Activated CD4-positive, alpha-beta T cell treated with anti-CD3 and anti-CD28 coated beads for 1 hour (primary cell): Measurements from ENCODE around the gene POU4F1.

Source experiments
- DNase-seq: peaks from one replicate; pipeline ENCODE4 v3.0.0-alpha.2; 2020

The POU4F1 gene

DNA sequence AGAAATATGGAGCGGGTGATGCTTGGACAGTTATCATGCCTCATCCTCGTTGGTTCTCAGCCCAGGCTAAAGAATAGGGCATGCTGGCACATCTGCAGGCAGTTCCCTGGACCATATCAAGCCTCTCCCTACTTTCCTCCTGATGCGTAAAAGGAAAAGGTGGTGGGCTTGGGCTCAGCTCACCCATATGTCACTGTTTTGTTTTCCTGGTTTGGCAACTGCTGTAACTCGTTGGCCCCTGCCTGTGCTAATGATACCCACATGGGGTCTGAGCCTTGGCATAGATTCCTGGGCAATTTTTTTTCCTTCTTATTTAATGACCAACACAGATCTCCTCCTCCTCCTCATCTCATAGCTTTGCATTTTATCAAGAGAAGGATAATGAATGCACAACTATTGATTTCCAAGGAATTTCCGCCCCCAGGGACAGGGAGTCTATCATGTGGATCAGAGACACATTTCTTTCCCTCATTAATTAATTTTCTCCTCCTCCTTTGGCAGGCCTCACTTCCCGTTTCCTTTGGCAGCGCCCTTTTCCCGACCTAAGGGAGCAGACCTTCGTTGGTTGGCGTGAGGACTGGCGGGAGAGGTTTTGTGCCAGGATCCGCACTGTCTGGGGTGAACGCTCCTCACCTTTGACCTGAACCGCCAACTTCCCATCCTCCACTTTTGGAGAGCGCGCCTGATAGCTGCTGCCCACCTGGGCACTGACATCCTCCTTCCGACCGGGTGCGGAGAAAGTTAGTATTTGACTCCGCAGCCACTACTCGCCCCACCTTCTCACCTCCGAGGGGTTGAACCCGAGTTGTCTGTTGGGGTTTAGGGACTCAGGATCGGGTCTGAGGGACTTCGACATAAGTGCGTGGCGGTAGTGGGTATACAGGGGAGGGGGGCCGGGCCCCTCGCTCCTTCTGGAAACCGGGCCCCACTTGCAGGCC, 3.4 kb upstream of the POU4F1 start:
- no peak for DNase-seq

DNA sequence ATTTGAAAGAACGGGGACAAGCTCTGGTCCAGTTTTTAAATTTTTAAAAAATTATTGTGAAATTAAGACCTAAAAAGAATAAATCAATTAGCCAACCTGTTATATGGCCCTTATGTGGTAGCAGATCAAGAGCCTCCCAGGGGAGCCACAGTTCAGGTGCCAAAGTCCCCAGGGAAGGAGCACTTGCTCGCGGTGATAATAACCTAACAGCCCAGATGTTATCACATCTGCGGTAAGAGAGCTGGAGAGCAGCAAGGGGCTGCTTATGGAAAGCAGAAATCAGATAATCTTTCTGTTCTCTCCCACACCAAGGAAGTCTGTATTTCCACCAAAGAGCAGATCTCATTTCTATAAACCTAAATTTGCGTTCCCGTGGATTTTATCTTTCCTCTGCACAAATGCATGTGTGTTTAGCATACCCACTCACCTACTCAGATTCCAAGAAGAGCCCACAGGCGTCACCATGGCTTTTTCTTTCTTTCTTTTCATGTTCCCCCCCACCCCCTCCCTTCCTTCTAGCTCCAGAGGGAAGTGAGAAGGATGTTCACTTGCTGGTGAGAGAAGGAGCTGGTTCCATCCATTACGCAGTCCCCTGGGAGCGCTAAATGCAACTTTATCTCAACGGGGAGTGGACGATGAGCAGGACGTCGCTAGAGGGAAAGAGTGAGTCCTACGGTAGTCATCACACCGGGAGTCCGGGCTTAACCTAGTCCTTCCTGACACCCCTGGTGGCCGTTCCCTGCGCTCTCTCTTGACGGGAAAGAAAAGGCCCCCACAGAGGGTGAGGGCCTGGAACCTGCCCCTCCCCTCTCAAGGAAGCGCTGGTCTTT, 1.6 kb upstream of the POU4F1 start:
- DNase-seq, result no peak

DNA sequence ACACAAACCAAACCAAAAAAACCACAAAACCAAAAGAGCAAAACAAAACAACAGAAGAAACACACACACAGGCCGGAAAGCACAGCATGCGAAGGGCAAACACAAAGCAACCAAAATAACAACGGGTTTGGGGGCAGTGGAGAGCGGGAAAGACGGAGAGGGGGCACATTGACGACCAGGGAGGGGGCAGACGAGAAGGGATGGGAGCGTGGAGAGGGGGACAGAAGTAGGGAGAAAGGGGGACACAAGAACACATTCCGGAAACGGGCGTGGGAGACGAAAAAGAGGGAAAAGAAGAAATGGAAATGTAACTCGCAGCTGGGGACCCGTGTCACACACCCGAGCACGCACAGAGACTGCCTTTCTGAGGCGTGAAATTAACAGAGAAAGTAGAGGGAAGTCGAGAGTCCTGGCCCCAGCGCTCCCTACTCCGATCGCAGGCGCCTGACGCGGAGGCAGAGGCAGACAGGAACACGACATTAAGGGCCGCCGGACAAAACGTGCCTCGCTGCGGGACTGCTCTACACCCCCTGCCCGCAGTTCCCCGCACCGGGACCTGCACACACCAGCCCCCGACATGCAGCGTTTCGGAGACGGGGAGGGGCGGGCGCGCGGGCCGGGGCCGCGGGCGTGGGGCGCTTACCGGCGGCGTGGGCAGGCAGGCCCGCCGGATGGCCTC, 652 bp downstream of the POU4F1 start:
- DNase-seq, result no peak

- no peak for DNase-seq
These were observed 1.3 kb downstream of the POU4F1 start for GRCh38 chr13:78601874-78602560.

DNA sequence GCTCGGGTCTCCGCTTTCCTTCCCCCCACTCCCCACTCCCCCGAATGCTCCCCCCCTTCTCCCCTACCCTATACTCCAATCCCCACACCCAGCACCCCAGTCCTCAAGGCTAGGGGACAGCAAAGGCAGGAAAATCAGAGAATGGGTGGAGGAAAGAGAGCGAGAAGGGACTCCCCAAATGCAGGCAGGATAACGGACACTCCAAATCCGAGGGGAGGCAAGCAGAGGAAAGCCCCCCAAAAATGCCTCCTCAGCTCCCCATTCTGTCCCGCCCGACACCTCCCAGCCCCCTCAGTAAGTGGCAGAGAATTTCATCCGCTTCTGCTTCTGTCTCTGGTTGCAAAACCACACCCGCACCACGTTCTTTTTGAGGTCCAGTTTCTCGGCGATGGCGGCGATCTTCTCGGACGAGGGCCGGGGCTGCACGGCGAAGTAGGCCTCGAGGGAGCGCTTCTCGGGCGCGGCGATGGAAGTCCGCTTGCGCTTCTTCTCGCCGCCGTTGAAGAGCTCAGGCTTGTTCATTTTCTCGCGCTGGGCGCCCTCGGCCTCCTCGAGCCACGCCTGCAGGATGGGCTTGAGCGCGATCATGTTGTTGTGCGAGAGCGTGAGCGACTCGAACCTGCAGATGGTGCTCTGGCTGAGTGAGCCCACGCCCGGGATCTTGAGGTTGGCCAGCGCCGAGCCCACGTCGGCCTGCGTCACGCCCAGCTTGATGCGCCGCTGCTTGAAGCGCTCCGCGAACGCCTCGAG, 2.1 kb downstream of the POU4F1 start:
- DNase-seq, result no peak

DNA sequence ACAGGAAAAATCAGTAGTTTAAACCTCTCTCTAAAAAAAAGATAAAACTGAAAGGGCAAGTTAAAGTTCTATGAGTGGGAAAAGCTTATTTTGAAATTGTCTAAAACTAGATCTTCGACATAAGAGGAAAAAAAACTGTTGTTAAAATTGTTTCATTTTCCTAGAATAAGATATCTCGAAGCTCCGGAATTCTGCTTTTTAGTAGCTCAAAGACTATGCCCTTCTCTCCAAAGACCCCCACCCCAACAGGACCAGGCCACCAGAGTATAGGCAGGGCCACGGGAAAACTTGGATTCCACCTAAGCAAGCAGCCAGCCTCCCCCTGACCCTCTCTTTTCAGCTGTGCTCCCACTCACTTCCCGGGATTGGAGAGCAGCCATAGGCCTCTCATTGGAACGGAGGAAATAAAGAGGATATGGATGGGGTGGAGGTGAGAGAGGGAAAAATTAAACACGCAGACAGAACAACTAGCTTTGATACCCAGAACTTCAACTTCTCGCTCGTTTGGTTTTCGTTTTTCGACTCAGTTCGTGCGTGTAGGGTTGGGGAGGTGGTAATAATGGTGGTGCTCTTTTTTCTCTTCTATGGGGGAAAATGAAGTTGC, 3.0 kb downstream of the POU4F1 start:
- no peak for DNase-seq

DNA sequence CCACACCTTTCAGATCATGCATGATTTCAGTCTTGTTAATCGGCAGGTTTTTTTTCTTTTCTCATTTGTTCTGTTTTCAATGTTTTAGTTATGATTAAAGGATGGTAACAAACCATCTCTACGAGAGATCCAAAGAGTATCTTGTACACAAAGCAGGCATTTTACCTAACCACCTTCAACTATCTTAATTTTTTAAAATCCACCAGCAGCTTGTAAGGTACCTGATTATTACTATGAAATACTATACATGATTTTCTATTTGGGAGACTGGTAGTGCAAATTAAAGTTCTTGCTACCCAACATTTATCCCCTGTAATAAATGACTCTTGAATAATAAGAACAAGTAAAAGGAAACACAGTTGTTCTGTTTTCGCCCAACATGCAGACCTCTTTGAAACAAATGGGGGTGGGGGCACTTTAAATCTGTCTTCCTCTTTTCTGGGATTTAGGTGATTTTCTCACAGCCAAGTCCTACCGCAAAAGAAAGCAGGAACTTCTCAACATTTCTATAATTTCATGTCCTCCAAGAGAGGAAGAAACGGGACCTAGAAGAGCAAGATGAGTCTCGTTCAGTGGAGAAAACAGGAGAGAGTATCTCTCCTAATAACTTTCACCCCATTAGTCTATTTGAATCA, 3.6 kb downstream of the POU4F1 start:
- no peak for DNase-seq

- DNase-seq, result no peak
These were observed 4.2 kb downstream of the POU4F1 start for GRCh38 chr13:78598966-78599644.

- DNase-seq, result no peak
These were observed 5.1 kb downstream of the POU4F1 start for GRCh38 chr13:78598116-78598781.

GRCh38 chr13:78597602-78597932, 5.8 kb downstream of the POU4F1 start:
- DNase-seq, result no peak

DNA sequence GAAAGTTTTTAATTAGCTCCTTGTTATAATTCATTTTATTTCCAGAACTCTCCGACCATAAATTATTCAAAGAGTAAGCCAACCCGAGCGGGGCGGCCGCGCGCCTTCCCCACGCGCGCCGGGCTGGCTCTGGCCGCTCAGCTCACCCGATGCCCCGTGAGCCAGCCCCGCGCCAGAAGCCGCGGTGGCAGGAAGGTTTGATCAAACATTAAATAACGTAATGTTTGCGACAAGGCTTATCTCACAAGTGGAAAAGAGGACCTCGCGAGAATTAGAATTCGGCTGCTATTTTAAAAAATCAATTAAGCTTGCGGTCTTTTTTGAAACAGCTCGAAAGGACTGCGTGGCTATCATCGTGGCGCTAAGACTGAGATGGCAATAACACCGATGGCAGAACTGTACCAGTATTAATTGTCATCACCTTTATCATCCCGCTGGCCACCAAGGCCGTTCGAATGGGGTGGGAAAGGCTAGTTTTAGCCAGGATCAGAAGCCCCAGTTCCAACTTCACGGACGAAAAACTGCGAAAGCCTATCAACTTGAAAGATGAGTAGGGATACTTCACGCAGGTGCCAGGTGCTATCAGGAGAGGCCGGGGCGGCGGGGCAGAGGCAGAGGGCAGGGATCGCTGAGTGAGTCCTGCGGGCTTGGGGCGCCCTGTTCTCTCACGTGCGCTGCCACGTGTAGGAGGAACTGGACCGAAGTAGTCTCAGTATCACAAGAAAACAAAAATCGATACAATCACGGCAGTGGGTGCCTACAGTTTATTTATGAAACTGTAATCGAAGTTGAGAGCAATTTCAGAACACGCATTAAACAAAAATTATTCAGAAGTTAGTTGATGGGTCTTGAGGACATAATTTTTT, 6.4 kb downstream of the POU4F1 start:
- no peak for DNase-seq

DNA sequence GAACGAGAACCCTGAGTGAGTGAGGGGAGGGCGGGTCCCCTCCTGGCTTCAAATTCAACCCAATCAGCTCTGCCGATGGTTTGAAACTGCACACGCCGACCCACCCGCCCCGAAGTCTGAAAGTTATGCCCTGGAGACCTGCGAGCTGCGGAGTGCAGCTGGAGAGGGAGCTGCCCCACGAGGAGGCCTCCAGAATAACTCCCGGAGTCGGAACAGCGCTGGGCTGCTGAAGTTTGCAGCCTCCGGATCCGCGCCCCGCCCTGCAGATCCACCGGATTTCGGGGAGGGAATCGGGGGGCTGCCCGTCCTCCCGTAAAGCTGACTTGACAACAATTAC, 7.0 kb downstream of the POU4F1 start:
- no peak for DNase-seq

- DNase-seq, result no peak
These were observed 7.6 kb downstream of the POU4F1 start for GRCh38 chr13:78595495-78596398.

GRCh38 chr13:78594456-78594975, 8.8 kb downstream of the POU4F1 start:
- DNase-seq, result no peak

DNA sequence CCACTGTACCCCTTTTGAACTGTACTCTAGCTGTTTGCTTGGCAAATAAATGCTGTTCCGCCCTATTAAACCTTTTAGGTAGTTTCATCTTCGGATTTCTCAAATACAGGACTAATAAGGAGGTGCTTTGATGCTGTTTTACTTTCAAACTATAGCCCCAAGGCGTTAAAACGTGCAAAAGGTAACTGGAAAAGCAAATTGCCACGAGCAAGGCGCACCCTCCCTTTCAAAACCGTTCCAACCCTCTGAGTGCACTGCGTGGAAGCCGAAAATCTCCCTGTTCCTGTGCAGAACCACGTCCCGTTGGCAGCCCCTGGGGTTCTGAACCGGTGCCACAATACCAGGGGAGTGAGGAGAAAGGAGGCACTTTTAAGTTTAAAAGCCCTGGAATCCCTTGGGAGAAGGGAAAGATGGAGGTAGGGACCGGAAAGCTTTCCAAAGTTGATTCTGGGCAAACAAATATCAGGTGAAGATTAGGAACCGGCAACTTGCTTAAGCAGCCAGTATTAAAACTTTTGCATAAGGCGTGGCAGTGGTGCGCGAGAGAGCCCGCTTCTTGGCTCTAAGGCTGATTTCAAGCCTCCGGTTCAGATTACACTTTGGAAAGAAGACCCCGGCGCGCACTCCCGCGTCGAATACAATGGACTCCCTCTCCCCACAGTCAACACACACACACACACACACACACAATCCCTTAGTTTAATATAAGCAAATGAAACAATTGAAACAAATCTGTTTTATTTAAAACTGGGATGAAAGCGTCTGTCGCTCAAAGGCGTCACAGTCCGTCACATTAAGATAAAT, 9.5 kb downstream of the POU4F1 start:
- DNase-seq, result no peak

GRCh38 chr13:78593129-78593528, 10.2 kb downstream of the POU4F1 start:
- no peak for DNase-seq

DNA sequence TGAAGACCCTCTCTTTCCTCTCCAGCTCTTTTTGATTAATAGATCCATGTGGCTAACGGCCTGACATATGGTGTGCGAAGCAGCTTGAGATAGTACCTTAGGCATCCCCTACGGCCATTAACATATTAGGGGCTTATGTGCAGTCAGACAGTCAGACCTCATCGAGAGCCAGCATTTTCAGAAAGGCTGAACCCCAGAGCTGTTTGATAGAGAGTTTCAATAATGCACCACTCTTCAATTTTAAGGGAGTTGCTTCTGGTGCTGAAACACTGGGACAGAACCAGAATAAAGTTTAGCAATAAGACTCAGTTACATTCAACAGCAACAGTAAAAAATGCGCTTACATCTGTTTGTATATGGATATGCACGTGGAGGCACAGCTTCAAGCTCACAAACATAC, 10.8 kb downstream of the POU4F1 start:
- no peak for DNase-seq
